HEK293 (cell line): Measurements from ENCODE around the gene KRTAP10-1.
A peak's percentile ranks its signal among the peaks of the same experiment; 100 is the strongest.

Experiments
- CTCF ChIA-PET: fragments of 350-600 bp; formaldehyde crosslinking; extraction: SDS; loops from one replicate; lab custom pipeline; 2021; ENCODE audit warnings: antibody characterized with exemption; lab: Yijun Ruan, JAX
- POLR2A ChIA-PET: fragments of 300-600 bp; formaldehyde crosslinking; extraction: SDS; loops from one replicate; lab custom pipeline; 2020; ENCODE audit warnings: antibody characterized with exemption, inconsistent platforms; lab: Yijun Ruan, JAX
- H3K27ac ChIP-seq: fragments of 200-500 bp; sonication (Bioruptor generic); 2 replicates; pipeline ENCODE4 v1.5.1; 2014; ENCODE audit warnings: low read depth, low read length, control low read depth, inconsistent platforms; ENCODE audit errors: extremely low read depth
- H3K36me3 ChIP-seq, 2 experiments: fragments of 200-500 bp in 1 of 2; sonication (Bioruptor generic) in 1 of 2; 1 replicate in 1 of 2; 2 replicates in 1 of 2; pipeline ENCODE4 v1.5.1; 2014 to 2017; ENCODE audit warnings: inconsistent platforms in 2 of 2, low read length in 2 of 2; ENCODE audit not compliant: control insufficient read depth in 2 of 2, insufficient read depth in 1 of 2
- H3K4me1 ChIP-seq: fragments of 200-500 bp; sonication (Bioruptor generic); 2 replicates; pipeline ENCODE4 v1.5.1; 2014; ENCODE audit warnings: mild to moderate bottlenecking, low read length, inconsistent platforms; ENCODE audit not compliant: control insufficient read depth, insufficient read depth
- H3K4me3 ChIP-seq: 2 replicates; pipeline ENCODE4 v1.5.1; 2011; ENCODE audit warnings: low read depth, mild to moderate bottlenecking, control low read depth, low read length, moderate library complexity
- H3K9me3 ChIP-seq: fragments of 200-500 bp; sonication (Bioruptor generic); 2 replicates; pipeline ENCODE4 v1.5.1; 2014; ENCODE audit warnings: low read depth, low read length, inconsistent platforms; ENCODE audit not compliant: control insufficient read depth, insufficient read depth
- AEBP2 ChIP-seq: fragments of 450-650 bp; formaldehyde crosslinking; IDR thresholded peaks from 2 replicates; pipeline ENCODE4 v1.5.1; 2016; ENCODE audit warnings: missing biosample characterization, missing genetic modification characterization, borderline replicate concordance
- HOXC10 ChIP-seq: sonication (generic); formaldehyde crosslinking; IDR thresholded peaks from 2 replicates; pipeline ENCODE4 v1.8.1; 2023; ENCODE audit warnings: mild to moderate bottlenecking, missing genetic modification reagents
- HOXD13 ChIP-seq: sonication (generic); formaldehyde crosslinking; IDR thresholded peaks from 2 replicates; pipeline ENCODE4 v1.8.0; 2022; ENCODE audit warnings: missing genetic modification reagents, borderline replicate concordance
- KLF1 ChIP-seq: fragments of 450-650 bp; formaldehyde crosslinking; IDR thresholded peaks from 2 replicates; pipeline ENCODE4 v1.5.1; 2016; ENCODE audit warnings: missing biosample characterization, missing genetic modification characterization
- SCRT2 ChIP-seq: fragments of 450-650 bp; formaldehyde crosslinking; IDR thresholded peaks from 2 replicates; pipeline ENCODE4 v1.5.1; 2016; ENCODE audit warnings: missing biosample characterization, missing genetic modification characterization
- SETDB1 ChIP-seq: IDR thresholded peaks from one replicate; pipeline ENCODE4 v1.6.1; 2017; ENCODE audit warnings: mild to moderate bottlenecking, low read length, moderate library complexity, mixed read lengths; ENCODE audit not compliant: insufficient read length
- TRIM28 ChIP-seq: IDR thresholded peaks from 2 replicates; pipeline ENCODE4 v1.6.1; 2011; ENCODE audit warnings: low read length, control low read depth, borderline replicate concordance
- ZNF426 ChIP-seq: fragments of 450-650 bp; formaldehyde crosslinking; IDR thresholded peaks from 2 replicates; pipeline ENCODE4 v1.5.1; 2017; ENCODE audit warnings: missing biosample characterization, missing genetic modification characterization, mild to moderate bottlenecking, inconsistent platforms, moderate library complexity
- ZNF518A ChIP-seq: fragments of 450-650 bp; formaldehyde crosslinking; conservative IDR thresholded peaks from 2 replicates; pipeline ENCODE4 v1.5.1; 2016; ENCODE audit warnings: low read depth, missing biosample characterization, missing genetic modification characterization
- ZNF544 ChIP-seq: fragments of 450-650 bp; formaldehyde crosslinking; IDR thresholded peaks from 2 replicates; pipeline ENCODE4 v1.5.0; 2017; ENCODE audit warnings: missing biosample characterization, missing genetic modification characterization
- ZNF561 ChIP-seq: fragments of 450-650 bp; IDR thresholded peaks from 2 replicates; pipeline ENCODE4 v1.5.1; 2018; ENCODE audit warnings: missing biosample characterization, missing genetic modification characterization, borderline replicate concordance
- ZNF660 ChIP-seq: fragments of 450-650 bp; IDR thresholded peaks from 2 replicates; pipeline ENCODE4 v1.5.1; 2018; ENCODE audit warnings: missing biosample characterization, mild to moderate bottlenecking, missing genetic modification characterization
- ZNF677 ChIP-seq: fragments of 450-650 bp; IDR thresholded peaks from 2 replicates; pipeline ENCODE4 v1.5.0; 2018; ENCODE audit warnings: missing biosample characterization, mild to moderate bottlenecking, missing genetic modification characterization, moderate library complexity
- TF ChIP-seq, protein P1 (sequence below): fragments of 450-650 bp; formaldehyde crosslinking; IDR thresholded peaks from 2 replicates; pipeline ENCODE4 v1.5.0; 2017; ENCODE audit warnings: missing biosample characterization, missing genetic modification characterization, borderline replicate concordance
- TF ChIP-seq, protein P2 (sequence below): fragments of 450-650 bp; formaldehyde crosslinking; IDR thresholded peaks from 2 replicates; pipeline ENCODE4 v1.5.1; 2016; ENCODE audit warnings: missing biosample characterization, missing genetic modification characterization

Gene KRTAP10-1

DNA sequence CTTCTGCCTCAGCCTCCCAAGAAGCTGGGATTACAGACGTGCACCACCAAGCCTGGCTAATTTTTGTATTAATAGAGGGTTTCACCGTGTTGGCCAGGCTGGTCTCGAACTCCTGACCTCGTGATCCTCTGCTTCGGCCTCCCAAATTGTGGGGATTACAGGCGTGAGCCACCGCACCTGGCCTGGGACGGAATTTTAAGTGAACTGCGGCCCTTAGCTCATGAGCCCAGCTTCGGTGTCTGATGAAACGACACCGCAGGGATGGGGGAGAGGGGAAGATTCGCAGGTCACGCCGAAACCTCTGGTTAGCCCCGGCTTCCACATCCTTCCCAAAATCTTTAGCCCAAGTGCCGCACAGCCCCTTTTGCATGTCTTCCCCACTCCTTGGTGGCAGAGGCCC is 45.6 kb downstream of the KRTAP10-1 start (continued):
- no peak for TF ChIP-seq ZNF677
- no peak for TF ChIP-seq ZNF426 (tag by site-specific recombination)
- TF ChIP-seq, protein P1, sequence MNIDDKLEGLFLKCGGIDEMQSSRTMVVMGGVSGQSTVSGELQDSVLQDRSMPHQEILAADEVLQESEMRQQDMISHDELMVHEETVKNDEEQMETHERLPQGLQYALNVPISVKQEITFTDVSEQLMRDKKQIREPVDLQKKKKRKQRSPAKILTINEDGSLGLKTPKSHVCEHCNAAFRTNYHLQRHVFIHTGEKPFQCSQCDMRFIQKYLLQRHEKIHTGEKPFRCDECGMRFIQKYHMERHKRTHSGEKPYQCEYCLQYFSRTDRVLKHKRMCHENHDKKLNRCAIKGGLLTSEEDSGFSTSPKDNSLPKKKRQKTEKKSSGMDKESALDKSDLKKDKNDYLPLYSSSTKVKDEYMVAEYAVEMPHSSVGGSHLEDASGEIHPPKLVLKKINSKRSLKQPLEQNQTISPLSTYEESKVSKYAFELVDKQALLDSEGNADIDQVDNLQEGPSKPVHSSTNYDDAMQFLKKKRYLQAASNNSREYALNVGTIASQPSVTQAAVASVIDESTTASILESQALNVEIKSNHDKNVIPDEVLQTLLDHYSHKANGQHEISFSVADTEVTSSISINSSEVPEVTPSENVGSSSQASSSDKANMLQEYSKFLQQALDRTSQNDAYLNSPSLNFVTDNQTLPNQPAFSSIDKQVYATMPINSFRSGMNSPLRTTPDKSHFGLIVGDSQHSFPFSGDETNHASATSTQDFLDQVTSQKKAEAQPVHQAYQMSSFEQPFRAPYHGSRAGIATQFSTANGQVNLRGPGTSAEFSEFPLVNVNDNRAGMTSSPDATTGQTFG (tag by site-specific recombination), result no peak
- no peak for TF ChIP-seq KLF1 (tag by site-specific recombination)

DNA sequence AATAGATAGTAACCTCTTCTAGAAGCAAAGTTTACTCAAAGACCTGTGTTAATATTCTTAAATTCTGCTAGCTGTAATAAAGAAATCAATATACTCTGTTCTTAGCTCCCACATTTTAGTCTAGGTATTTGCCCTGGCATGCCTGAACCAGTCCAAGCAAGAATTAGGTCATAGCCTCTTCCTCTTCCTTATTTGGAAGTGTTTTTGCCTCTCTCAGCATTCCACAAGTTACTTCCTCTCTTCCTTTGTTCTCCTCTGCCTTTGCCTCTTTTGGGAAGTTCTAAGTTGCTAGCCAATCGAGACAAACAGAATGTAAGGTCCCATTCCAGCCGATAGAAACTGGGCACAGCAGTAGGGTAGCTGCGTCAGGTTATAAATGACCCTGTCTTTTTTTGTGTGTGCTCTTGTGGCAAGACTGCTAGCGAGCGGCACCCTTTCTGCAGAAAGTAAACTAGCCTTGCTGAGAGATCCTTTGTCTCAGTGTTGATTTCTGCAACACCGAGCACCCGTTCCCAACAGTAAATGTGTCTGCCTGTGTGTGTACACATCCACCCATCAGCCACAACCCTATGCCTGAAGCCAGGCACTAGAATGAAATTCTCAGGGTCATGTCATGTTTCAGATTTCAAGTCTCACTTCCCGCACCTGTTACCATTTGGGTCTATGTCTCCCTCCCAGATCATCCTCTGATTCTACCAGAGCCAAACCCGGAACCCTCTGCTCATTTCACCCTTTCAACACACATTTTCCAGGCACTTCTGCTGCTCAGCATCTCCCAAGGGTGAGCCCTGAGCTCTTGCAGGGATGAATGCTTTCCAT is 47.2 kb downstream of the KRTAP10-1 start:
- H3K9me3 ChIP-seq, result no peaks in the 10 kb centered on the region; the same call in 1 of the 2 replicates
- no peak overlapping the region for H3K27ac ChIP-seq
- no peak overlapping the region for H3K4me3 ChIP-seq
- CTCF ChIA-PET, result interaction anchor here (0.7 kb wide), 1 partner anchor 116 kb away, joined by 3 read pairs; no protein-coding TSS in a partner anchor
- TF ChIP-seq ZNF561 (tag by site-specific recombination), result peak; percentile 97
- peak; percentile 39 for TF ChIP-seq ZNF518A
- peak; percentile 99 for TF ChIP-seq SETDB1
- TF ChIP-seq SCRT2, result peak; percentile 90
- no peak for TF ChIP-seq AEBP2 (tag by site-specific recombination)
- TF ChIP-seq TRIM28, result peak; percentile 99; the same call in 1 of the 2 replicates
- TF ChIP-seq, protein P2, sequence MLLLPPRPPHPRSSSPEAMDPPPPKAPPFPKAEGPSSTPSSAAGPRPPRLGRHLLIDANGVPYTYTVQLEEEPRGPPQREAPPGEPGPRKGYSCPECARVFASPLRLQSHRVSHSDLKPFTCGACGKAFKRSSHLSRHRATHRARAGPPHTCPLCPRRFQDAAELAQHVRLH (tag by site-specific recombination), result no peak
- POLR2A ChIA-PET, result no interaction called here
- no peaks in the 10 kb centered on the region for H3K4me1 ChIP-seq
- no peaks in the 10 kb centered on the region for H3K36me3 ChIP-seq

DNA sequence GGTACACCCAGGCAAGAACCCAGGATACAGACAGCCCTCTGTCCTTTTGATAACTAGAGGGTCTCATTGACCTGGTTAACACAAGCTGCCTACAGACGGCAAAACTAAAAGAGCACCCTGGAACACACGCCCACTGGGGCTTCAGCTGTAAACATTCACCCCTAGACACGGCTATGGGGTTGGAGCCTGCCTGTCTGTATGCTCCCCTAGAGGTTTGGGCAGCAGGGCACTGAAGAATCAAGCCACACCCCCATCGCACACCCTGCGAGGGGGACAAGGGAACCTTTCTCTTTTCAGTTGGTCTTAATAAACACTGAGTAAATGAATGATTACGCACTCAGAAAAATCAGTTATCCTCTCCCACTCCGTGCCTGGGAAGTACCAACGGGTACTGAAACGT is 49.2 kb downstream of the KRTAP10-1 start:
- TF ChIP-seq ZNF660 (no peak), ZNF544 (tag by site-specific recombination) (no peak), HOXD13 (CRISPR knock-in tag) (no peak), HOXC10 (CRISPR knock-in tag) (no peak)
- no peak overlapping the region for H3K27ac ChIP-seq
- no peaks in the 10 kb centered on the region for H3K4me1 ChIP-seq
- no peaks in the 10 kb centered on the region; the same call in 1 of the 2 replicates for H3K9me3 ChIP-seq
- no peaks in the 10 kb centered on the region for H3K36me3 ChIP-seq
- POLR2A ChIA-PET, result no interaction called here
- CTCF ChIA-PET, result interaction anchor here (1.2 to 2.2 kb wide), 4 partner anchors 11 to 20 kb away, joined by 3 to 14 read pairs (median 8); no protein-coding TSS in a partner anchor
- H3K4me3 ChIP-seq, result no peak overlapping the region
